ENCODE results near the gene PCBP4. TPM values are rescaled to one million over a fixed set of nuclear protein-coding genes. Genes with fewer than 3 reads are reported as not detected.

PCBP4 gene
- total RNA-seq, 1 experiment from 2014 or later, result 28.7 TPM

- H3K27me3 Mint-ChIP-seq (ENCODE audit: low read depth), result peaks cover 6% of the 10 kb centered on the region
- CTCF ChIA-PET, result no interaction called here
- no peaks in the 10 kb centered on the region for H3K4me1 Mint-ChIP-seq
- DNase-seq (ENCODE audit: low spot score) (no peak), ATAC-seq (no peak)
- H3K4me3 Mint-ChIP-seq, result no peak overlapping the region
- no peak overlapping the region for H3K27ac Mint-ChIP-seq
- TF ChIP-seq E2F1 (CRISPR knock-in tag; IDR thresholded peaks at IDR 0.05) (no peak), ZNF263 (CRISPR knock-in tag; IDR thresholded peaks at IDR 0.05; ENCODE audit: low read depth) (no peak), ZNF219 (CRISPR knock-in tag; IDR thresholded peaks at IDR 0.05; ENCODE audit: borderline replicate concordance) (no peak), ESRRA (CRISPR knock-in tag; IDR thresholded peaks at IDR 0.05; ENCODE audit: borderline replicate concordance) (no peak), NFATC4 (CRISPR knock-in tag; IDR thresholded peaks at IDR 0.05) (no peak), TCF7 (CRISPR knock-in tag; IDR thresholded peaks at IDR 0.05; ENCODE audit: low read depth) (no peak), ZNF121 (CRISPR knock-in tag; IDR thresholded peaks at IDR 0.05) (no peak), SOX15 (CRISPR knock-in tag; IDR thresholded peaks at IDR 0.05) (no peak), GTF2I (CRISPR knock-in tag; conservative IDR thresholded peaks at IDR 0.05) (no peak), AR (CRISPR knock-in tag; IDR thresholded peaks at IDR 0.05) (no peak), ATF1 (CRISPR knock-in tag; IDR thresholded peaks at IDR 0.05) (no peak), MAX (CRISPR knock-in tag; IDR thresholded peaks at IDR 0.05) (no peak), NR1H2 (CRISPR knock-in tag; IDR thresholded peaks at IDR 0.05) (no peak), ZNF232 (CRISPR knock-in tag; IDR thresholded peaks at IDR 0.05) (no peak), PRDM15 (CRISPR knock-in tag; IDR thresholded peaks at IDR 0.05) (no peak), E2F5 (CRISPR knock-in tag; IDR thresholded peaks at IDR 0.05) (no peak), EMX1 (CRISPR knock-in tag; IDR thresholded peaks at IDR 0.05) (no peak), NFYB (CRISPR knock-in tag; conservative IDR thresholded peaks at IDR 0.05; ENCODE audit: low read depth) (no peak)
- POLR2A ChIA-PET, result no interaction called here
- H3K36me3 Mint-ChIP-seq, result peaks cover 19% of the 10 kb centered on the region
- peaks cover 55% of the 10 kb centered on the region for H3K9me3 Mint-ChIP-seq
Observed at GRCh38 chr3:51908026-51908425, 59.2 kb downstream of the PCBP4 start.

Other genes with a start within 250 kb of the PCBP4 start
- gene IQCF6, start 188.2 kb downstream of the PCBP4 start, total RNA-seq (2021), result not detected in 3 replicates
- gene IQCF2, start 105.8 kb downstream of the PCBP4 start, total RNA-seq (2021), result not detected in 3 replicates
- gene IQCF5, start 91.9 kb downstream of the PCBP4 start, total RNA-seq (2021), result not detected in 3 replicates
- gene IQCF1, start 64.1 kb downstream of the PCBP4 start, total RNA-seq (2021), result not detected in 3 replicates
- 47.0 to 49.9 TPM (median 49.4 TPM) in 3 replicates for gene RRP9, start 25.6 kb downstream of the PCBP4 start, total RNA-seq (2021)
- gene PARP3, start 25.1 kb downstream of the PCBP4 start, total RNA-seq (2021), result 2.8 to 2.9 TPM (median 2.8 TPM) in 3 replicates
- 0.24 to 0.55 TPM (median 0.46 TPM) in 3 replicates for gene GPR62, start 12.1 kb downstream of the PCBP4 start, total RNA-seq (2021)
- 11.8 to 12.6 TPM (median 12.3 TPM) in 3 replicates for gene ABHD14B, start 6.6 kb upstream of the PCBP4 start, total RNA-seq (2021)
- gene ABHD14A, start 7.6 kb upstream of the PCBP4 start, total RNA-seq (2021), result 3.8 to 5.9 TPM (median 4.5 TPM) in 3 replicates
- 53.8 to 66.3 TPM (median 61.6 TPM) in 3 replicates for gene ACY1, start 16.1 kb upstream of the PCBP4 start, total RNA-seq (2021)
- 1,343 to 1,592 TPM (median 1,542 TPM) in 3 replicates for gene RPL29, start 28.4 kb upstream of the PCBP4 start, total RNA-seq (2021)
- 15.9 to 18.8 TPM (median 16.2 TPM) in 3 replicates for gene DUSP7, start 89.1 kb upstream of the PCBP4 start, total RNA-seq (2021)
- gene POC1A, start 187.0 kb upstream of the PCBP4 start, total RNA-seq (2021), result 31.3 to 36.2 TPM (median 34.9 TPM) in 3 replicates
- gene ALAS1, start 230.7 kb upstream of the PCBP4 start, total RNA-seq (2021), result 39.1 to 43.0 TPM (median 39.4 TPM) in 3 replicates